Measurements from ENCODE around the gene ATP8B4. TPM values are rescaled to one million over a fixed set of nuclear protein-coding genes. Genes with fewer than 3 reads are reported as not detected.

Gene ATP8B4
- total and polyA plus RNA-seq, 11 donors, result 0.51 to 14.7 (median 2.1) TPM

- H3K27me3 ChIP-seq, result no peaks in the 10 kb centered on the region
- ATAC-seq, result no peak
- TF ChIP-seq POLR2A (IDR thresholded peaks at IDR 0.05) (no peak), CTCF (IDR thresholded peaks at IDR 0.05) (no peak)
- H3K4me3 ChIP-seq, result no peak overlapping the region
- intact Hi-C loops (cut with DNase I), result no loop called here
- H3K4me1 ChIP-seq, result peaks cover 0 to 11% (median 0%) of the 10 kb centered on the region in 12 donors
- 86 to 97% (median 90%) methylated on average over 5 of the region's 5 CpGs for WGBS, 4 donors
- no peak for DNase-seq
- peaks cover 0 to 31% (median 5%) of the 10 kb centered on the region in 12 donors for H3K9me3 ChIP-seq
- H3K36me3 ChIP-seq, result no peaks in the 10 kb centered on the region
- H3K27ac ChIP-seq, result no peak overlapping the region
Measured at GRCh38 chr15:49843725-49844124, 275.3 kb downstream of the ATP8B4 start.

- intact Hi-C loops (cut with DNase I), result no loop called here
- H3K36me3 ChIP-seq, result no peaks in the 10 kb centered on the region
- no peak for ATAC-seq
- H3K9me3 ChIP-seq, result peaks cover 0 to 38% (median 5%) of the 10 kb centered on the region in 12 donors
- no peaks in the 10 kb centered on the region for H3K27me3 ChIP-seq
- H3K4me1 ChIP-seq, result peaks cover 0 to 4% (median 0%) of the 10 kb centered on the region in 12 donors
- no peak for TF ChIP-seq POLR2A (IDR thresholded peaks at IDR 0.05)
- no peak for TF ChIP-seq CTCF (IDR thresholded peaks at IDR 0.05)
- H3K4me3 ChIP-seq, result no peak overlapping the region
- 47 to 65% (median 59%) methylated on average over 4 of the region's 4 CpGs for WGBS, 4 donors
- DNase-seq, result no peak
- H3K27ac ChIP-seq, result no peak overlapping the region
Measured at GRCh38 chr15:49842031-49842730, 276.9 kb downstream of the ATP8B4 start.

GRCh38 chr15:49832511-49832910 lies 286.5 kb downstream of the ATP8B4 start:
- intact Hi-C loops (cut with DNase I), result no loop called here
- peaks cover 0 to 5% (median 0%) of the 10 kb centered on the region in 12 donors for H3K9me3 ChIP-seq
- H3K27ac ChIP-seq, result peak overlapping the region in 1 of 12 donors; percentile 1
- no peaks in the 10 kb centered on the region for H3K27me3 ChIP-seq
- TF ChIP-seq POLR2A (IDR thresholded peaks at IDR 0.05) (no peak), CTCF (IDR thresholded peaks at IDR 0.05) (peak in 4 of 12 donors; percentile 12 to 40 (median 26))
- no peak for DNase-seq
- peak in 3 of 4 donors; percentile 42 to 55 (median 44) for ATAC-seq
- no peaks in the 10 kb centered on the region for H3K36me3 ChIP-seq
- H3K4me3 ChIP-seq, result no peak overlapping the region
- no peaks in the 10 kb centered on the region for H3K4me1 ChIP-seq
- 75 to 81% (median 78%) methylated on average over 8 of the region's 8 CpGs for WGBS, 4 donors

GRCh38 chr15:49831206-49831965 lies 287.6 kb downstream of the ATP8B4 start:
- WGBS, 4 donors, result 23 to 36% (median 33%) methylated on average over 4 to 5 of the region's 5 CpGs
- no peaks in the 10 kb centered on the region for H3K27me3 ChIP-seq
- TF ChIP-seq POLR2A (IDR thresholded peaks at IDR 0.05) (no peak), CTCF (IDR thresholded peaks at IDR 0.05) (no peak)
- DNase-seq, result peak; percentile 38 to 72 (median 42)
- no peak overlapping the region for H3K4me3 ChIP-seq
- H3K36me3 ChIP-seq, result no peaks in the 10 kb centered on the region
- peak in 3 of 4 donors; percentile 83 to 98 (median 84) for ATAC-seq
- intact Hi-C loops (cut with DNase I), result no loop called here
- H3K4me1 ChIP-seq, result no peaks in the 10 kb centered on the region
- H3K27ac ChIP-seq, result peak overlapping the region in 3 of 12 donors; percentile 25 to 34 (median 32)
- peaks cover 0 to 3% (median 0%) of the 10 kb centered on the region in 12 donors for H3K9me3 ChIP-seq
